GM19467 (cell line): ENCODE results near the gene GRIN2D.
A peak's percentile ranks its signal among the peaks of the same experiment; 100 is the strongest.
"Not testable (repeated sequence)": the region's sequence is repeated elsewhere in the genome, so short reads cannot be mapped to it uniquely, and the experiment has no call there.

Experiments used
- ATAC-seq: cut with Tn5 transposase; IDR thresholded peaks from one replicate; pipeline ENCODE4 v1.9.1; 2021; ENCODE audit warnings: mild to moderate bottlenecking, moderate library complexity; ENCODE audit not compliant: unreplicated experiment

Gene GRIN2D

DNA sequence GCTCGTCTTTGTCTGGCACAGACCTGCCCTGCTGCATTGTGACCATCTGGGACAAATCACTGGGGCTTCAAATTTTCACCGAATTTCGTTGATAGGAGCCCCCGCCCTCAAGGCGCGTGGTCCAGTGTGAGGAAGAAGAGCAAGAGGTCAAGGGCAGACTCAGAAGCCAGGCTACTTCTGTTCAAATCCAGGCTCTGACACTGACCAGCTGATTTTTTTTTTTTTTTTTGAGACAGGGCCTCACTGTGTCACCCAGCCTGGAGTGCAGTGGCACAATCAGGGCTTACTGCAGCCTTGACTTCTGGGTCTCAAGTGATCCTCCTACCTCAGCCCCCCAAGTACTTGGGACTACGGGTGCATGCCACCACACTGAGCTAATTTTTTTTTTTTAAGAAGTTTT is 22.1 kb upstream of the GRIN2D start:
- no peak for ATAC-seq

DNA sequence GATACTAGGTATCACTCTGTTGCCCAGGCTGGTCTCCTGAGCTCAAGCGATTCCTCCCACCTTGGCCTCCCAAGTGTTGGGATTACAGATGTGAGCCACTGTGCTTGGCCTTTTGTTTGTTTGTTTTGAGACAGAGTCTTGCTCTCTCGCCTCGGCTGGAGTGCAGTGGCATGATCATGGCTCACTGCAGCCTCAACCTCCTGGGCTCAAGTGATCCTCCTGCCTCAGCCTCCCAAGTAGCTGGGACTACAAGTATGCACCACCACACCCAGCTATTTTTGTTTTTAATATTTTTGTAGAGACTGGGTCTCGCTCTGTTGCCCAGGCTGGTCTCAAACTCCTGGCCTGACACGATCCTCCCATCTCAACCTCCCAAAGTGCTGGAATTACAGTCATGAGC is 21.7 kb upstream of the GRIN2D start:
- ATAC-seq, result not testable (repeated sequence)

DNA sequence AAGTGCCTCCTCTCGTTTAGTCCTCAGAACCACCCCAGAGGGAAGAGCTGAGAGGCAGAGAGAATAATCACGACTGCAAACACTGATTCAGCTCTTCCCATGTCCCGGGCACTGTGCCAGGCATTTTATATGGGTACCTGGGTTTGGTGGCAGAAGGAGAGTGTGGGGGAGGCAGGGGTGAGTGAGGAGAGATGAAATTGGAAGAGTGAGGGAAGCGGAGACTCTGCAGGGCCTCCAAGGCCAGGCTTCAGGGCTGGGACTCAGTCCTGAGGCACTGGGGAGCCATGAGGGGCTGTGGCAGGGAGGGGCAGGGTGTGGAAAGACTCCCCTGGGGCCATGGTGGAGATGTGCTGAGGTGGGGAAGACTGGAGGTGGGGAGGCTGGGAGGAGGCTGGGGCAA is 20.6 kb upstream of the GRIN2D start:
- ATAC-seq, result no peak

DNA sequence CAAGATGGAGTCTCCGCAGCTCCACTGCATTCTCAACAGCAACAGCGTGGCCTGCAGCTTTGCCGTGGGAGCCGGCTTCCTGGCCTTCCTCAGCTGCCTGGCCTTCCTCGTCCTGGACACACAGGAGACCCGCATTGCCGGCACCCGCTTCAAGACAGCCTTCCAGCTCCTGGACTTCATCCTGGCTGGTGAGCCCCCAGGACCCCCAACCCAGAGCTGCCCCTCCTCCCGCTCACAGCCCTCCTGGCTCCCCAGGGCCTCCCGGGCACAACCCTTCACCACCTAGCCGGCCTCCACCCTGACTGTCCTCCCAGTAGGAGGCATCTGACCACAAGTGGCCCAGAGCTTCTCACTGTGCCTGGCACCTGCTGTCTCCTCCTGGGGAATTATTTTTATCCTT is 19.9 kb upstream of the GRIN2D start:
- ATAC-seq, result no peak

DNA sequence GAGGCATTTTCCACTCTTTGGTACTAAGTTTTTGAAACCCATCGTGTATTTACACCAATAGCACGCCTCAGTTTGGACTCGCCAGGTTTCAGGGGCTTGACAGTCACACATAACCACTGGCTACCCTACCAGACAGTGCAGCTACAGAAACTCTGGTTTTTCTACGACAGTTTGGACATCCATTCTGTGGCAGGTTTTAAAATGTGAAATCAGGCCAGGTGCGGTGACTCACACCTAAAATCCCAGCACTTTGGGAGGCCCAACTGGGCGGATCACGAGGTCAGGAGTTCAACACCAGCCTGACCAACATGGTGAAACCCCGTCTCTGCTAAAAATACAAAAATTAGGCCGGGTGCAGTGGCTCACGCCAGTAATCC is 15.3 kb upstream of the GRIN2D start:
- ATAC-seq, result no peak

DNA sequence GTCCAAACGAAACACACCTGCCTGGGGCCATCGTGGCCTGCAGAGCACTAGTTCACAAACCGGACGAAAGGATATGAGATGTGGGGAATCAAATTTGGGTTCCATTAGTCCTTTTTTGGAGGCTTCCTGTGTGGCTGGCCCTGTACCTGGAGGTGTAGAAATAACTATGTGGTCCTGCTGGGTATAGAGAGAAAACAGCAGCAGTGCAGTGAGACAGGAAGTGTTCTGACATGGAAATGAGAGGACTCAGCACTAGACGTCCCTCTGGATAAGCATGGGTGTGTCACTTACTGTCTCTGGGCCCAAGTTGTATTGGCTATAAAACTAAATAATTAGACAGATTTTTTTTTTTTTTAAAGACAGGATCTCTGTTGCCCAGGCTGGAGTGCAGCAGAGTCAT is 14.4 kb upstream of the GRIN2D start:
- ATAC-seq, result no peak

DNA sequence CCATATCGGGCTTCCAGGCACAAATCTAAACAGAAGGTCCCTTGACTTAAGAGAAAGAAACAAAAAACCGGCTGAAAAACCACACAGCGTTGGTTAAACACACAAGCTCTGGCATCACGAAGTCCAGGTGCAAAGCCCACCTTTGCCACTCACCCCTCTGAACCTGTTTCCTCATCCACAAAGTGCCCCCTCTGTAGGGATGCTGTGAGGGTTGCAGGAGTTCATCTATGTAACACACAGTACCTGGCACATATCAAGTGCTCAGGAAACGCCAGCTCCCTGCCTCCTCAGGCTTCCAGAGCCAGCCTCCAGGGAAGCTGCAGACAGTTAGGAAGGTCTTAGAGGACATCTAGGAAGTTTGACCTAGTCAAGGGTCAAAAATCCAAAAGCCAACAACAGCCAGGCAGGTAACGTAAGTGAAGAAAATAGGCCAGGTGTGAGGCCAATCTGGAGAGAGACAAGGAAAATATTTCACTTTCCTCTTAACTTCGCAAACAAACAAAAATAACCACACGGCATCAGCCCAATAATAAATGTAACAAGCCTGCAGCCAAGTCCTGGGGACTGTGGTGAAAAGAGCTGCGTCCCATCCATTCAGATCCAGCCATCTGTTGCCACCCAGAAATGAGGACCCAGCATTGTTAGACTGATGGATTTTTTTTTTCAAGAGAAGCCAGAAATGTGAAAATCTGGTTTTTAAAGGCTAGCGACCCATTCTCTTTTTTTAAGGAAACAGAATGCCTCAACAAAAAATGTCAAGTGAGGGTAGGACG is 12.1 kb upstream of the GRIN2D start:
- ATAC-seq, result no peak

- no peak for ATAC-seq
Measured at GRCh38 chr19:48382286-48382685, 11.2 kb upstream of the GRIN2D start.

- ATAC-seq, result no peak
Measured at GRCh38 chr19:48385461-48386087, 7.9 kb upstream of the GRIN2D start.

DNA sequence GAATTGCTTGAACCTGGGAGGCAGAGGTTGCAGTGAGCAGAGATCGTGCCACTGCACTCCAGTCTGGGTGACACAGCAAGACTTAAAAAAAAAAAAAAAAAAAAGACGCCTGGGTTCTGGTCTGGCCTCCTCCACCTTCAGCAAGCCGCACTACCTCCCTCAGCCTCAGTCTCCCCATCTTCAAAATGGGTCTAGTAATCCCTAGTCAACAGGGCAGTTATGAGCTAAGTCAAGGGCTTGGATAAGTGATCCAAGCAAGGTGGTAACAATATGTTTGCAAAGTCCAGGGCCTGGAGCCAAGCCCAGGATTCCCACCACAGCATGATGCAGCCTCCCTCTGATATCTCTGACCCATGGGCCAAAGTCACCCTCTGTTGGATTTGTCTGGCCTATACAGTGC is 6.5 kb upstream of the GRIN2D start:
- no peak for ATAC-seq

DNA sequence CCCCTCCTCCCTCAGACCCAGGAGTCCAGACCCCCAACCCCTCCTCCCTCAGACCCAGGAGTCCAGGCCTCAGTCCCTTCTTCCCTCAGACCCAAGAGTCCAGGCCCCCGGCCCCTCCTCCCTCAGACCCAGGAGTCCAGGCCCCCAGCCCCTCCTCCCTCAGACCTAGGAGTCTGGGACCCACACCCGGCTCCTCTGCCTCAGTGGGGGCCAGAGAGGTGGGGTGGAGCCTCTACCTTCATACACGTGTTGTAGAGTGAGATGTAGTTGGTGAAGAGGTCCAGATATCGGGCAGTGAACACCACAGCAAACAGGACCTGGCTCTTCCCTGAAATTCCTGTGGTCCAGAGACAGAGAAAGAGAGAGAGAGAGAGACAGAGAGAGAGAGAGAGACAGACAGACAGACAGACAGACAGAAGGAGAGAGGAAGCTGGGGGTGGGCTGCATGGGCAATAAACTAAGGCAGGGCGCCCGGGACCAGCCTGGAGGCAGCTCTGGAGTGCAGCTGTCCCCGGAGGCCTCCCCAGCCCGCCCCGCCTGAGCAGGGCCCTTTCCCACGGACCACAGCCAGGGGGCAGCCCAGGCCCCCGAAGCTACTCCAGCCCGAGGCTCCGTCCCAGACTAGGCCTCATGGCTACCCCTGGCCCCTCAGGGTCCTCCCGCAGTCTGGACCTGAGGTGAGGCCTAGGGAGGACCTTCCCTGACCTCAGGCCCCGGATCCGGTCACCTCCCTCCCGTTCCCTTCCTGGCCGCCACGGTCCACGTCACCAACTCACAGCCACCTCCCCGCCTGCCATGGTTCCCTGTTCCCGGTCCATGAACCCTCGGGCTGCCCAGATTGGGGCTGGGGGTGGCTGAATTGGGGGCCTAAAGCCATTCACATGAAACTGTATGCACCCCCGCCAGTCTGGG is 3.0 kb upstream of the GRIN2D start:
- ATAC-seq, result peak; percentile 44

DNA sequence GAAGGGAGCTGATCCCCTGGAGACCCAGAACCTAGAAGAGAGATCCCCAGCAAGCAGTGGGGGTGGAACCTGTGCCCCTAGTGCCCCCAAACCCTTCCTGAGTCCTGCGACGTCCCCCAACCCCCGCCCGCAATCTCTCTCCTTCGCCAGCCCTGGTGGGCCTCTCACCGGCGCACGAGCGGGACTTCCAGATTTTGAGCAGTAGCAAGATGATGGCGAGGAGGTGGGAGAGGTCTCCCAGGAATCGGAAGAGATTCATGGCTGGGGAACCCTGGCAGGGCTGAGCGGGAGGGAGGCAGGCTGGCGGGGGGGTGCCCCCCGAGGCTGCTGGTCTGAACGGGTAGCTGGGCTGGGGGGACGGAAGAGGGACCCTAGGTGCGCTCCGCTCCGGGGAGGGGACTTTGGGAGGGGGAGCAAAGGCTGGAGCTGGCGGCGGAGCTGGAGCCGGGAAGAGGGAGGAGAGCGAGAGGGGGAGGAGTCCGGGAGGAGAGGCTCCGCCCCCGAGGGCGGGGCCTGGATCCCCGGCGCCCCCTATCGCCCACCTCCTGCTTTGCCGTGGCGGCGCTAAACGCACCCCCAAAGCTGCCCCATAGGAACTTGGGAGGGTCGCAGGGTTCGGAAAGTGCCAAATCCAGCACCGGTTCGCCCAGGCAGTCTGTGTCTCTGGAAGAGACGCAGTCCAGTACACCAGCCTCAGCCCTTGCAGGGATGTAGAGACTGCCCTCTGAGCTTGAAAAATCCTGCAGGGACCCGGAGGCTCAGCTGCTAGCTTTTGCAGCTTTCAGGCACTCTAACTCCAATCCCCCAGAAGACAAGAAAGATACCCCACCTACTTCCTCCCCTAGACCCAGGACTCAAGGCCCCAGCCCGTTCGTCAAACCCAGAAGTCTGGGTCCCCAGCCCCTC is 2.1 kb upstream of the GRIN2D start, which contains the start of gene KDELR1:
Gene KDELR1 (minus strand): TSS at position 452 of the 906 bp plus-strand sequence. CDS start 193 bp downstream, at position 259.
- peak; percentile 68 for ATAC-seq

DNA sequence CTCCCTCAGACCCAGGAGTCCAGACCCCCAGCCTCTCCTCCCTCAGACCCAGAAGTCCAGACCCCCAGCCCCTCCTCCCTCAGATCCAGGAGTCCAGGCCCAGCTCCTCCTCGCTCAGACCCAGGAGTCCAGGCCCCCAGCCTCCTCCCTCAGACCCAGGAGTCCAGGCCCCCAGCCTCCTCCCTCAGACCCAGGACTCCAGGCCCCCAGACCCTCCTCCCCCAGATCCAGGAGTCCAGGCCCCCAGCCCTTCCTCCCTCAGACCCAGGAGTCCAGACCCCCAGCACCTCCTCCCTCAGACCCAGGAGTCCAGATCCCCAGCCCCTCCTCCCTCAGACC is 1.5 kb upstream of the GRIN2D start:
- not testable (repeated sequence) for ATAC-seq

DNA sequence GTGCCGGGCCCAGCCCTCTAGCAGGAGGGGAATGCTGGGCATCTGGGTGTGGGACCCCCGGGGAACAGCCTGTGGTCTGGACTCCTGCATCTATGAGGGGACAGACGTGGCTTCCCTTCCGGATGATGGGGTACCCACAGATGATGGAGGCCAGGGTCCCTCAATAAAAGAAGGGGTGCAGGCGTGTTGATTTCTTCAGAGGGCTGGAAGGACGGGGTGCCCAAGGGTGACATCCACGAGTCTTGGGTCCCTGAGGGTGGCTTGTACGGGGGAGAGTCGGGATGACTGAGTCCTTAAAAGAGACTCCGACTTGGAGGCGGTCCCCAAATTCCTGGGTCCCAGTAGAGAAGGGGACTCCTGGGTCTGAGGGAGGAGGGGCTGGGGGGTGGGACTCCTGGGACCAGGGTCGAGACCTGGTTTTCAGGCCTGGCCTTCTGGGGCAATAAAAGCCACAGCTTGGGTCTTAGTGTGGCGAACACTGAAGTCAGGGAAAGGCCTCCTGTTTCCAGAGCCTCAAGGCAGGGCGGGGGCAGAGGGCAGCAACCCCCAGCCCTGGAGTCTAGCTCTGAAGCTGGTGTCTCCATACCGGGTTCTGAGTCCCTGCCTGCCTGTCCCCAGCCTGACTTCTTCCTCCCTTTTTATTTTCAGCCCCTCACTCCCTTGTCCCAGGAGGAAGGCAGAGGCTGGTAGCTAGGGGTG is 459 bp upstream of the GRIN2D start:
- ATAC-seq, result no peak

GRCh38 chr19:48394331-48395169 is 1.1 kb downstream of the GRIN2D start:
- no peak for ATAC-seq

DNA sequence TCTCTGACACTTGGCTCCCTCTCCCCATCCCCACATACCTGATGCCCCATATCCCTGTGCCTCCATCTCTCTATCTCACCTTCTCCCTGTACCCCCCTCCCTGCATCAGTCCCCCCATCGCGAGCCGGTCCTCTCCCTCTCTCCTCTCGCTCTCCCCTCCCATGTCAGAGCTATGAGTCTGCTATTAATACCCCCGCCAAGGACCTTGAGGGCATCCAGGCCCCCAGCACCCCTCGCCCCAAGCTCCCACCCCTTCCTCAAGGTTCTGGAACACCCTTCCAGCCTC is 1.6 kb downstream of the GRIN2D start:
- ATAC-seq, result no peak

- no peak for ATAC-seq
Measured at GRCh38 chr19:48395499-48395898, 2.0 kb downstream of the GRIN2D start.

DNA sequence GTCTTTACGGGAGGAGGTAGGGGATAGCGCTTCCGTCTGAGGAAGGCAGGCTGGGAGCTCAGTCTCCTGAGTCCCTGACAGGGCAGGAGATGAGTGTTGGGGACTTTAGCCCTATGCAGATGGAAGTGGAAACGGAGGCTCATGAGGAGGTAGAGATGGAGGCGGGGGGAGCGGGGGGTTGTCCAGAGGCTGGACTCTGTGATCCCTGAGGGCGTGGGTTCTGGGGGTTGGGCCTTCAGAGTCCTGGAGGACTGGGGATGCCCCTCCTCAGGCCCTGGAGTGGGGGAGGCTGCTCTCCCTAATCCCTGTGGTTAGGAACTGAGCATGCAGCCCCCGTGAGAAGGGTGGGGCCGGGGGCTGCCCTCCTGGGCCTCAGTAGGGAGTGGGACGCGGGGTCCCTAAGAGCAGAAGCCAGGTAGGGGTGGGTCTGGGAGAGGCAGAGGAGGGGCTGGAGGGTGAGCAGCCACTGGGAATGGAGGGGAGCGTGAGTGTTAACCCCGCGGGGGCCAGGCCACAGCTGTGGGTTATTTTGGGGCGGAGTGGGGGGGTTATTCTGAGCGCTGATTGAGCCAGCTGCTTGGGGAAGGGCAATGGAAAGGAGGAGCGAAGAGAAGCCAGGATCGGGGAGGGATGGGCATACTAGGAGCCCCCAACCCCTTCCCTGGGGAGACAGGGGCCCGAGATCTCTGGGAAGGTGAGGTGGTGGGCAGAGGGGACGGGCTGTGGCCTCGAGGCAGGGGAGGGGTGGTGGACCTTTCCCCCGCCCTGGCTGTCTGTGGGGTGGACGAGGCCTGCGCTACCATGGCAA is 2.8 kb downstream of the GRIN2D start:
- ATAC-seq, result no peak

DNA sequence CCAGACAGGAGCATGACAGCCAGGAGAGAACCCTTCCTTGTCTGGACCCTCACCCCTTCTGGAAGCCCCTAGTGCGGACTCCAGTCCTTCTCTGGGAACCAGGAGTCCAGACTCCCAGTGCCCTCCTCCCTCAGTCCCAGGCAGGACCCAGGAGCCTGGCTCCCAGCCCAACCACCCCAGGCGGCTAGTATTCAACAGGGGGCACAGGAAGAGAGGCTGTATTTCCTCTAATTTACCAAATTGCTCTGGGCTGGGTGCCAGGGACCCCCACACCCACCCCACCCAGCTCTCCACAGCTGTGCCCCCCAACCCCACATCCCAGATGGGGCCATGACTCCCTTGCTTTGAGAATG is 3.3 kb downstream of the GRIN2D start:
- no peak for ATAC-seq
